ENCODE results near the gene SPATS1.

- TF ChIP-seq CTCF (IDR thresholded peaks at IDR 0.05), result no peak
- TF ChIP-seq EZH2 (IDR thresholded peaks at IDR 0.05), result no peak
- no peak for TF ChIP-seq EZH2phosphoT487 (IDR thresholded peaks at IDR 0.05)
Observed at GRCh38 chr6:44363377-44363926, 21.0 kb downstream of the SPATS1 start.

Data from neural progenitor cell (in vitro differentiated cells).